ENCODE measurements around the gene PRSS27.

DNA sequence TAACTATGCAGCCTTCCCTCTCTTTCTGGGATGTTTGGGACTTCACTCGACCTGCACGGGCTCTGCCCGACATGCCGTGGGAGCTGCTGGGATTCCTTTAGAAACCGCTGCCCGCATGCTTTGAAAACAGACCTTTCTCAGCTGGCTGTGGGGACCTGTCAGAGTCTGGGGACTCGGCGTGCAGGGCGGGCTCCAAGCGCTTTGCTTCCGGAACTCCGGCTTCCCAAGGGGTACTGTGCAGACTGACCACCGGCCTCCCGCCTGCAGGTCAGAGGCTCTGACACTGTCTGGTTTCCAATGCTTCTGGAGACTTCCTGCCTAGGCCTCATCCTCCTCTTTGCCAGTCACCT, 11.8 kb downstream of the PRSS27 start:
- TF ChIP-seq CTCF (IDR thresholded peaks at IDR 0.05) (no peak), POLR2A (IDR thresholded peaks at IDR 0.05) (no peak)
